Activated gamma-delta T cell (primary cell): Measurements from ENCODE around the gene NR0B2.

Experiments
- DNase-seq: peaks from one replicate; lab custom pipeline; 2025; lab: John Stamatoyannopoulos, UW

The NR0B2 gene

GRCh38 chr1:26936823-26937222 lies 23.0 kb upstream of the NR0B2 start:
- no peak for DNase-seq

- DNase-seq, result no peak
Measured at GRCh38 chr1:26932531-26932930, 18.8 kb upstream of the NR0B2 start.

- no peak for DNase-seq
Measured at GRCh38 chr1:26923711-26924110, 9.9 kb upstream of the NR0B2 start.

GRCh38 chr1:26922901-26923300 lies 9.1 kb upstream of the NR0B2 start:
- DNase-seq, result no peak

GRCh38 chr1:26922431-26922729 lies 8.6 kb upstream of the NR0B2 start:
- DNase-seq, result no peak

- peak; percentile 90 for DNase-seq
Measured at GRCh38 chr1:26921540-26922430, 8.0 kb upstream of the NR0B2 start, which contains the start of gene NUDC. NUDC (plus strand) TSS chr1:26921743; CDS start chr1:26921849, 106 bp downstream.

GRCh38 chr1:26921126-26921539 lies 7.4 kb upstream of the NR0B2 start:
- DNase-seq, result no peak

- DNase-seq, result no peak
Measured at GRCh38 chr1:26915204-26915842, 1.5 kb upstream of the NR0B2 start.

- no peak for DNase-seq
Measured at GRCh38 chr1:26913389-26913753, 404 bp downstream of the NR0B2 start.

- DNase-seq, result no peak
Measured at GRCh38 chr1:26912147-26912490, 1.7 kb downstream of the NR0B2 start.

GRCh38 chr1:26911399-26912146 lies 2.2 kb downstream of the NR0B2 start:
- no peak for DNase-seq

GRCh38 chr1:26910343-26911160 lies 3.2 kb downstream of the NR0B2 start:
- no peak for DNase-seq

- DNase-seq, result no peak
Measured at GRCh38 chr1:26909951-26910342, 3.8 kb downstream of the NR0B2 start.

GRCh38 chr1:26907071-26907917 lies 6.5 kb downstream of the NR0B2 start:
- no peak for DNase-seq

GRCh38 chr1:26900815-26901511 lies 12.8 kb downstream of the NR0B2 start:
- DNase-seq, result no peak

GRCh38 chr1:26900001-26900814 lies 13.6 kb downstream of the NR0B2 start, which contains the start of gene GPATCH3:
GPATCH3 (minus strand) TSS chr1:26900467; CDS start chr1:26900442, 25 bp downstream.
- DNase-seq, result peak; percentile 49

- no peak for DNase-seq
Measured at GRCh38 chr1:26897351-26897750, 16.4 kb downstream of the NR0B2 start.

- DNase-seq, result no peak
Measured at GRCh38 chr1:26894263-26894662, 19.5 kb downstream of the NR0B2 start.

- DNase-seq, result no peak
Measured at GRCh38 chr1:26890467-26890796, 23.3 kb downstream of the NR0B2 start.
